Neural crest cell (in vitro differentiated cells): Measurements from ENCODE around the gene GRK5. TPM values are rescaled to one million over a fixed set of nuclear protein-coding genes. Genes with fewer than 3 reads are reported as not detected.

ENCODE experiments used
- DNase-seq: peaks from one replicate; pipeline ENCODE4 v3.0.0; 2021; ENCODE audit warnings: low read depth, mixed read lengths, low spot score
- H3K27ac Mint-ChIP-seq: one replicate; pipeline ENCODE4 v1.8.0; 2021; ENCODE audit warnings: mild to moderate bottlenecking, mixed read lengths; ENCODE audit not compliant: unreplicated experiment
- H3K27me3 Mint-ChIP-seq: 2 replicates; pipeline ENCODE4 v1.8.0; 2021; ENCODE audit warnings: low read depth, mild to moderate bottlenecking, mixed read lengths
- H3K36me3 Mint-ChIP-seq: 2 replicates; pipeline ENCODE4 v1.8.0; 2021; ENCODE audit warnings: low read depth, mild to moderate bottlenecking, mixed read lengths
- H3K4me1 Mint-ChIP-seq: 2 replicates; pipeline ENCODE4 v1.8.0; 2021; ENCODE audit warnings: mixed read lengths
- H3K4me3 Mint-ChIP-seq: one replicate; pipeline ENCODE4 v1.8.0; 2021; ENCODE audit warnings: mild to moderate bottlenecking, mixed read lengths
- H3K9me3 Mint-ChIP-seq: 2 replicates; pipeline ENCODE4 v1.8.0; 2021; ENCODE audit warnings: mixed read lengths
- CTCF ChIP-seq: fragments of 200-600 bp; sonication (generic); conservative IDR thresholded peaks from 2 replicates; pipeline ENCODE4 v1.5.0; 2021; ENCODE audit warnings: antibody characterized with exemption, mild to moderate bottlenecking
- total RNA-seq: library from RNA; stranded (reverse); gene quantifications from 2 replicates; pipeline ENCODE4 v1.2.1, GENCODE V29; 2021

GRK5 gene
- total RNA-seq, 1 donor from 2014 or later, result 13.5 TPM

GRCh38 chr10:119347181-119347974 is 140.0 kb downstream of the GRK5 start:
- H3K27me3 Mint-ChIP-seq, result no peaks in the 10 kb centered on the region
- peaks cover 13% of the 10 kb centered on the region for H3K36me3 Mint-ChIP-seq
- TF ChIP-seq CTCF, result no peak
- no peak overlapping the region for H3K27ac Mint-ChIP-seq
- H3K4me1 Mint-ChIP-seq, result peaks cover 9% of the 10 kb centered on the region
- H3K4me3 Mint-ChIP-seq, result no peak overlapping the region
- peaks cover 3% of the 10 kb centered on the region for H3K9me3 Mint-ChIP-seq
- DNase-seq, result no peak

GRCh38 chr10:119348106-119348505 is 140.7 kb downstream of the GRK5 start:
- Mint-ChIP-seq H3K27me3 (no peaks in the 10 kb centered on the region), H3K36me3 (peaks cover 17% of the 10 kb centered on the region), H3K4me3 (no peak overlapping the region), H3K27ac (peak overlapping the region; percentile 20), H3K9me3 (peaks cover 5% of the 10 kb centered on the region), H3K4me1 (peaks cover 9% of the 10 kb centered on the region)
- TF ChIP-seq CTCF, result no peak
- DNase-seq, result no peak

- Mint-ChIP-seq H3K4me3 (no peak overlapping the region), H3K9me3 (peaks cover 5% of the 10 kb centered on the region), H3K27me3 (no peaks in the 10 kb centered on the region), H3K4me1 (peaks cover 9% of the 10 kb centered on the region), H3K36me3 (peaks cover 17% of the 10 kb centered on the region), H3K27ac (no peak overlapping the region)
- TF ChIP-seq CTCF, result no peak
- no peak for DNase-seq
Measured at GRCh38 chr10:119348516-119349240, 141.3 kb downstream of the GRK5 start.

- no peak for TF ChIP-seq CTCF
- H3K4me1 Mint-ChIP-seq, result peaks cover 9% of the 10 kb centered on the region
- H3K27me3 Mint-ChIP-seq, result no peaks in the 10 kb centered on the region
- no peak overlapping the region for H3K27ac Mint-ChIP-seq
- H3K4me3 Mint-ChIP-seq, result no peak overlapping the region
- peaks cover 17% of the 10 kb centered on the region for H3K36me3 Mint-ChIP-seq
- DNase-seq, result no peak
- H3K9me3 Mint-ChIP-seq, result peaks cover 5% of the 10 kb centered on the region
Measured at GRCh38 chr10:119349341-119349740, 142.0 kb downstream of the GRK5 start.

GRCh38 chr10:119349937-119350501 is 142.6 kb downstream of the GRK5 start:
- no peak for TF ChIP-seq CTCF
- H3K27me3 Mint-ChIP-seq, result no peaks in the 10 kb centered on the region
- no peak overlapping the region for H3K27ac Mint-ChIP-seq
- H3K4me1 Mint-ChIP-seq, result peaks cover 9% of the 10 kb centered on the region
- no peak for DNase-seq
- H3K36me3 Mint-ChIP-seq, result peaks cover 17% of the 10 kb centered on the region
- no peak overlapping the region for H3K4me3 Mint-ChIP-seq
- peaks cover 5% of the 10 kb centered on the region for H3K9me3 Mint-ChIP-seq
